ENCODE measurements around the gene ADD2.
A peak's percentile ranks its signal among the peaks of the same experiment; 100 is the strongest.

ADD2 gene

DNA sequence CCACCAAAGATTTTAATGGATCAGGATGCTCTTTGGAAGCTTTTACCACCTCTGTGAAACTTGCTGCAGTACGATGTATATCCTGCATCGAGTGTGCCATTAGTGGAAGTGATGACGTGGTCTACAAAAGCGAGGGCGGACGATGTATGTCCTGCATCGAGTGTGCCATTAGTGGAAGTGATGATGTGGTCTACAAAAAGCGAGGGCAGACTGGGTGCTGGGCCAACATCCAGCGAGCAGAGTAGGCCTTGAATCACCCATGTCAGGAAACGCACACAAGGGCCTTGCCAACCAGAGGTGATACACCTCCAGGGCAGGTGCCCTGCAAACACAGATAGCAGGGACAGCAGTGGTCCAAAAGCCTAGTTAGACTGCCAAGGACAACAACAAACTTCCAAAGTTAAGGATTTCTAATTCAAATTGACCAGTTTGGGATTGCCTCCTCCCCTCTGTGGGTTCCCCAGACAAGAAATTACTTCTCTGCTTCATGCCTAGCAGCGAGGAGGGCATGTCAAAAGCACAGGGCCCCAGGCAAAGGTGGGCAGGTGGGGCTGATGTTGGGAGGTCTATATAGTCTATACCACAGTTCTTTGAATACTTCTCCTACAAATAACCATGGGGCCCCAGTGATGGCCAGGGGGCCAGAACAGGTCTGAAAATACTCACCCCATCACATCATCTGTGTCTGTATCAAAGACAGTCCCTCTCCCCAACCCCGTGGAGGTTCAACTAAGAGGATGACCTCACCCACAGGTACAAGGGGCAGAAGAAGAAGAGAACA is 70.2 kb downstream of the ADD2 start:
- no peak for DNase-seq (ENCODE audit: low spot score)

DNA sequence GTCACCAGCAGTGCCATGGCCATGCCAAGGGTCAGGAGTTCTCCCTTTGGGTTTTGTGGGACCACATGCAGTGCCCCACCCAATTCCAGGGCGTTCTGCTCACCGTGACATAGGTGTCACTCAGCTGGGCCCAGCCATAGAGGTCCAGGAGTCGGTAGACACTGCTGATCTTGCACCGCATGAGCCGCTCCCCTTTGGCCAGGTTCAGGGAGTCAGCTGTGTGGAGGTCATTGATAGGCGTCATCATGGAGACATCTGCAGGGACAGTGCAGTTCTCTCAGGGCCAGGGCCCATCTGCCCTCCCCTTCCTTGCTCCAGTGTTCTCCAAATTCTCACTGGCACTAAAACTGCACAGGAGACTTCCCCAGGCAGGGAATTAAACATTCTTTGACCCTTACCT is 71.9 kb downstream of the ADD2 start:
- no peak for DNase-seq (ENCODE audit: low spot score)

- no peak for DNase-seq (ENCODE audit: low spot score)
Measured at GRCh38 chr2:70692256-70692655, 75.7 kb downstream of the ADD2 start.

DNA sequence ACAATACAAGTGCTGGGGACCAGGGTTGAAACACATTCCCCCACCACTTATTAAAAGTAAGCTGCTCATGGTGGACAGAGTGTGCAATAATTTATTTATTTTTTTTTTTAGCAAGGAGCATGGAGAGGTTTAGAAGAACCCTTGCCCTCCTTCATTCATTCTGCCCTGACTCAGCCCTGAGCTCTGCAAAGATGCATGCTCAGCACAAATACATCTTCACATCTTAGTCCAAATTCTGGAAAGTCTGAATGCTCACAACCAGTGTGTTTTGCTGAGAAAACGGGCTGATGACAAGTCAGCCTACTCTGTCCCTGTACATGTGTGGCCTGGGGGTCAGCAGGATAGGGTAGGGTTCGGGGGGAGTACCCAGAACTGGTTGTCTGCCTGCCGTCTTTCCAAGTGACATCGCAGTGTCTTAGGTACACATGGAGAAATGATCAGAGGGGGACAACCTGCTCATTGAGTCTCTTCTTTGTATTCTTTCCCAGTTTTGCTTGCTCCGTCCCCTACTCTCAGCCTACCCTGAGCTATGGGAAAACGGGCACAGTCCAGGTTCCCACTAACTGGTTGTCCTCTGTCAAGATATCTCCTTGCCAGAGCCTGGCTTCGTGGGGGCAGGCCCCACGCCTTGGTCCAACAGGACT is 76.4 kb downstream of the ADD2 start:
- no peak for DNase-seq (ENCODE audit: low spot score)

- DNase-seq (ENCODE audit: low spot score), result no peak
Measured at GRCh38 chr2:70690846-70691245, 77.2 kb downstream of the ADD2 start.

GRCh38 chr2:70688427-70688826 is 79.6 kb downstream of the ADD2 start:
- no peak for DNase-seq (ENCODE audit: low spot score)

DNA sequence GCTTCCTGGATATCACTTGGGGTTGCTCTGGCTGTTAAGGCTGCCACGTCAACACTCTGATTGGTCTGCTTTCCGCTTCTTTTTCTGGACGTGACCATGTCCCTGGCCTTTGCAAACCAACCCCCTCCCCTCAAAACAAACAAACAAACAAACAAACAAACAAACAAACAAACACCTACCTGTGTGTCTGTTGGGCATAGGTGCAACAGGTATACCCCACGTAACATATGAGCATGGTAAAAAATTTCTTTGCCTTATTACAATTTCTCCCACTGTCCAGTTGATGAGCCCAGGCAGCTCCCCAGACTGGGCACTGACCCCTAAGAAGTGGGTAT is 80.6 kb downstream of the ADD2 start:
- DNase-seq (ENCODE audit: low spot score), result no peak

DNA sequence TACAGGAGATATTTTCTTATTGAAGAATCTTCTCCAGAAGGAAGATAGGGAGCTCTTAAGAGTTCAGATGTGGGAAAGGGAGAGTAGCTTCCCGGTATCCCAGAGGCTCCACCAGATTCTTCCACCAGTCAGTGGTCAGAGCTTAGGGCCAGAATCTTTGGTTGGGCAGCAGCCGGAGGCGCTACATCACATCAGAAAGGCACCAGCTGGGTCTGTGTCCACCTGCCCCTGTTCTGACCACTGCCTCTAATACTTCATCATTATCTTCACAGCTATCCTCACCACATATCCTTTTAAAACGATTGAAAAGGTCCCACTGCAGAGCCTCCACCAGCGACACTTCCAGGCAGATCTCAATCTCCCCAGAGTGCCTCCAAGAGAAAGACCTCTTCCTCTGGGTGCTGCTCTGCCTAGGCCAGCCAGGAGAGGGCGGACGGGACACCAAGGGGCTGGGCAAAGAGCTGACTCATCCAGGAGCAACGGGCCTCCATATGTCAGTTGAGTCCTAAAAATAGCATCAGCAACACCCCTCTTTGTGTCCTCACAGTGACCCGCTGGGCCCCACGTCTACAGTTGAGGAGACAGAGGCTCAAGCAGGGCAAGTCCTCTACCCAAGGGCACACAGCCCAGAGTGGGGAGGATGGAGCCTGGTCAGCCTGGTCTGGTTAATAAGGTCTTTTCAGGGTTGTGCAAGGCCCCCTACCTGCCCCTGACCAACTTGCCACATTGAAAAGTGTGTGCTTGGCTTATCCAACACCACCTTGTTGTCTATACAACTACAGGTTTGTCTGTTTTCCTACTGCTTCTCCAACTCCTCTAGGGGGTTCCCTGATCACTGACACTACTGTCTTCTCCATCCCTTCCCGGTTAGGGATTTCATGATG is 81.2 kb downstream of the ADD2 start:
- peak; percentile 38 for DNase-seq (ENCODE audit: low spot score)

GRCh38 chr2:70685771-70686171 is 82.2 kb downstream of the ADD2 start:
- DNase-seq (ENCODE audit: low spot score), result no peak

- no peak for DNase-seq (ENCODE audit: low spot score)
Measured at GRCh38 chr2:70684846-70685622, 83.0 kb downstream of the ADD2 start.

- no peak for DNase-seq (ENCODE audit: low spot score)
Measured at GRCh38 chr2:70683455-70683854, 84.5 kb downstream of the ADD2 start.

GRCh38 chr2:70680735-70681134 is 87.3 kb downstream of the ADD2 start:
- no peak for DNase-seq (ENCODE audit: low spot score)

DNA sequence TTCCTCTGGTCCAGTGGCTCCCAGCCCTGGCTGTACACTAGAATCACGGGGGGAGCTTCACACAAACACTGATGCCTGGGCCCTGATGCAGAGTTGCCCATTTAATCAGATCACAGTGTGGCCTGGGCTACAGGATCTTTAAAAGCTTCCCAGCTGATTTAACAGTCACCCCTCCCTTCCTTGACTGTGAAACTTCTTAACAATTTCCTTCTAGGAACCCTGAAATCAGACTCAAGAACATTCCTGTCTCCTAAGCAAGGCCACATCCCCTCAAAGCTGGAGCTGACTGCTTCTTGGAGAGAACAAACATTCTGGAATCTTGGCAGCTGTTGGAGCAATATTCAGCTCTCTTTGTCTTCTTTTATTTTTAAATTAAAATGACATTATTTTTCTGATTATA is 88.7 kb downstream of the ADD2 start:
- DNase-seq (ENCODE audit: low spot score), result no peak

DNA sequence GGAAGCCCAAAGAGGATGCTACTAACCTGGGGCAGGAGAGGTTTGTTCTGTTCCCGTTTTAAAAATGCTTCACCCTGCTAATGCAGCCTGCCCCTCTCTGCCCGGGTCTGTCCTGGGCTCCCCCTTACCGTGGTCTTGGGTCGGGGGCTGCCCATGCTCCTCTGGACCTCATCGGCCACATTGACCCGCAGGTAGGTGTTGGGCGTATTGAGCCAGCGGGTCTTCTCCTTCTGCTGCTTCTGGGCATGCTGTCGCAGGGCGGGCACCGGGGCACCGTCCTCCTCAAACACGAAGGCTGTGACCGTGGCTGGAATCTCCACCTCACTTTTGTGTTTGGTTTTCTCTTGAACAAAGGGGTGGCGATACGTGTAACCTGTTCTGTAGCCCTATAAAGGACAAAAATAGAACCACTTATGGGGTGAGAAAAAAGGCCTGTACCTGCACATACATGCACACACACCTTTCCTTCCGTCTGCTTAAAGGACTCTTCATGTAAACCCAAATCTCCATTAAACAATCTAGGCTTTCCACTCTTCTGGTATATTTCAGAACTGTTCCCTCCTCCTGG is 89.3 kb downstream of the ADD2 start:
- no peak for DNase-seq (ENCODE audit: low spot score)

DNA sequence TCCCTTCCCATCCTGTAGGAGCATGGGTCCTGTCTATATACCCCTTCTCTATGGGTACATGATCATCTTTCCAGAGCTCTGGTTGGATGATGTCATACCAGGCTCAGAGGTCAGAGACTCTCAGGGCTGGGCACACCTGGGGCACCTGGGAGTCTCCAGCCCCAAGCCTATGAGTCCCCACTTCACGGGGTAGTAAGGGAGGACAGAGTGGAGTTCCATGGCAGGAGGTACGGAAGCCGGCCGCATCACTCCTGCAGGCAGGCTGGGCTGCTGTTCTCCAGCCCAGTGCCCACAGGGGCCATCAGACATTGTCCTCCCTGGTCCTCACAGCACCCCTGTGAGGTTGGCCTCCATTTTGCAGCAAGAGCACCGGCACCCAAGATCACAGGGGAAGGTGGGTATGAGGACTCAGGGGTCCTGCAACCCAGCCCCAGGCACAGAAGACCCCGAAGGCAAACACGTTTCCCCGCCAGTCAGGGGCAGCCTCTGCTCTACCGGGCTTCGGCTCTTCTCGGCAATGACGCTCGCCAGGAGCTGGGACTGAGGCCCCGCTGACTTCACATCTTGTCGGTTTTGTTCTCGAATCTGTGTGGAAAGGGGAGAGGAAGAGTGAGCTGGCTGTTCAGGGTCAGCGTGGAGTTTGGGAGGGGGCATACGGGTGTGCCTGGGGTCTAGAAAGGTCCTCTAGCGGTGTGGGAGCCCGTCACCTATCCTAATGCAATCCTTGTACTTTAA is 91.5 kb downstream of the ADD2 start:
- no peak for DNase-seq (ENCODE audit: low spot score)

GRCh38 chr2:70675862-70676261 is 92.1 kb downstream of the ADD2 start:
- no peak for DNase-seq (ENCODE audit: low spot score)

GRCh38 chr2:70674636-70675430 is 93.2 kb downstream of the ADD2 start:
- no peak for DNase-seq (ENCODE audit: low spot score)

- no peak for DNase-seq (ENCODE audit: low spot score)
Measured at GRCh38 chr2:70673041-70673647, 94.9 kb downstream of the ADD2 start.

DNA sequence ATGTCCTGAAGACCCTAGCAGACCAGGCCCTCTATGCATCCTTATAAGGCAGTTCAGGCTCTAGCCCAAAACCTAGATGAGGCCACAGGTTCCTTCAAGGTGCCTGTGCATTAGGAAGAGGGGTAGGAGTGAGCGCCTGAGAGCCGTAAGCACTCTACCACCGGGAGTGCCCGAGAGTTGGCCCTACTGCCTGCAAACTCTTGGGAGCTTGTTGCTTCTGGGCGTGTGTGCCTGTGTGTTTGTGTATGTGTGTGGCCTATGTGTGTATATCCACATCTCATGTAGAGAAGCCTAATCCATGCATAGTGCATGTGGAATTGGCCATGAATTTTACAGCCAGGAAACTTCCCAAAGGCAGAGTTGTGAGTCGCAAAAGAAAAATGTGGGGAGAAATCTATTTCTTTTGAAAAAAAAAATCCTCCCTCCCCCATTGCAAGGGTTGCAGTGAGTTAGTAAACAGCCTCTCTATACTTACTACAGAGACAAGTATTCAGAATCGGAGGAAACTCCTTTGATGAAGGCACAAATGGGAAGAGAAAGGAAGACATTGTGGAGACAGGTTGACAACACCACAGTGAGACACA is 96.8 kb downstream of the ADD2 start:
- DNase-seq (ENCODE audit: low spot score), result no peak

DNA sequence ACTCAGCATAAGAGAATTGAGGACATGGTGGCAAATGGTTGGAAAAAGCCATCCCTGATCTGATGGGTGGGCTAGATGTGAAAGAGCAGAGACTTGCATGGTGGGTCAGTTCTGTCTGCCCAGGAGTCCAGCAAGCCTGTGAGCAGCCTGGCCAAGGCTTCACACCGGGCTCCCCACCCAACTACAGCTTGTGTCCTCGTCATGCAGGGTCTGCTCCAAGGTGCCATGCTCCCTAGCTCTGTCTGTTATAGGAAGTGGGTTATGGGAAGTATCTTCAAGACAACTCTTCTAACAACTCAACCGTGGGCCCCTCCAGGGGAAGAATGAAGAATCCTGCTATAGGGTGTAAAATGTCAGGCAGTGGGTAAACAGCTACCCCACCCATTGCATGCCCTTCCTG is 97.4 kb downstream of the ADD2 start:
- DNase-seq (ENCODE audit: low spot score), result no peak
